Measurements from ENCODE around the gene DAP. TPM values are rescaled to one million over a fixed set of nuclear protein-coding genes. Genes with fewer than 3 reads are reported as not detected.
A peak's percentile ranks its signal among the peaks of the same experiment; 100 is the strongest.
"Not testable (repeated sequence)": the region's sequence is repeated elsewhere in the genome, so short reads cannot be mapped to it uniquely, and the experiment has no call there.

Gene DAP
- total RNA-seq, 1 experiment from 2014 or later = 114 TPM

GRCh38 chr5:10645146-10645545, 115.9 kb downstream of the DAP start:
- intact Hi-C loops (cut with micrococcal nuclease) = no loop called here
- peaks cover 3% of the 10 kb centered on the region for H3K36me3 Mint-ChIP-seq (ENCODE audit: insufficient read depth, unreplicated experiment)
- no peak for TF ChIP-seq CTCF (IDR thresholded peaks at IDR 0.05; ENCODE audit: unreplicated experiment)
- ChIA-PET POLR2A (no interaction called here), CTCF (interaction anchor here (1.0 to 2.2 kb wide), 2 partner anchors 17 to 19 kb away, joined by 3 to 8 read pairs; no protein-coding TSS in a partner anchor)
- no TSS peak for BruUV-seq (replicated peaks)
- H3K27ac Mint-ChIP-seq (ENCODE audit: low read depth, unreplicated experiment) = no peak overlapping the region
- H3K27me3 Mint-ChIP-seq (ENCODE audit: insufficient read depth, unreplicated experiment) = no peaks in the 10 kb centered on the region
- no peaks in the 10 kb centered on the region for H3K9me3 Mint-ChIP-seq (ENCODE audit: unreplicated experiment)
- no peaks in the 10 kb centered on the region for H3K4me1 Mint-ChIP-seq (ENCODE audit: insufficient read depth, unreplicated experiment)
- H3K4me3 Mint-ChIP-seq (ENCODE audit: unreplicated experiment) = no peak overlapping the region
- DNase-seq (ENCODE audit: unreplicated experiment) = no peak

DNA sequence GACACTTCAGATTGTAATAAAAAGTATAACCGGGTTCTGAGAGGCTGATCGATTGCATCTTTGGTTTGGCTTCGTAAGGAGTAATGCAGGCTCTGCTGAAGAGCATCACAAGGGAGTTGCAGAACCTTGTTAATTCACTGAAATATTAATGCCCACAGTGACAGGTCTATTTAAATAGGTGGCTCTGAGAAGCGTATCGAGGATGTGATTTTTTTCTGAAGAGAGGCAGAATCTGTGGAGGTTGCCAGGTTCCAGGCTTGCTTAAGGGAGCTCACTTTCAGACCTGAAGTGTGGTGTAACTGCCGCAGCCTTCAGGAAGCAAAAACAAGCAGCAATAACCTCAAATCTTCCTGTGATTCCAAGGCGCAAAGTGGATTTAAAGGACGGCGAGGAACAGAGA, 116.8 kb downstream of the DAP start:
- Mint-ChIP-seq H3K4me1 (ENCODE audit: insufficient read depth, unreplicated experiment) (no peaks in the 10 kb centered on the region), H3K27me3 (ENCODE audit: insufficient read depth, unreplicated experiment) (no peaks in the 10 kb centered on the region), H3K27ac (ENCODE audit: low read depth, unreplicated experiment) (no peak overlapping the region), H3K4me3 (ENCODE audit: unreplicated experiment) (no peak overlapping the region), H3K9me3 (ENCODE audit: unreplicated experiment) (no peaks in the 10 kb centered on the region), H3K36me3 (ENCODE audit: insufficient read depth, unreplicated experiment) (peaks cover 8% of the 10 kb centered on the region)
- CTCF ChIA-PET = no interaction called here
- no TSS peak for BruUV-seq (replicated peaks)
- TF ChIP-seq CTCF (IDR thresholded peaks at IDR 0.05; ENCODE audit: unreplicated experiment) = no peak
- intact Hi-C loops (cut with micrococcal nuclease) = no loop called here
- POLR2A ChIA-PET = no interaction called here
- no peak for DNase-seq (ENCODE audit: unreplicated experiment)

- H3K27ac Mint-ChIP-seq (ENCODE audit: low read depth, unreplicated experiment) = no peak overlapping the region
- peaks cover 6% of the 10 kb centered on the region for H3K9me3 Mint-ChIP-seq (ENCODE audit: unreplicated experiment)
- ChIA-PET CTCF (no interaction called here), POLR2A (no interaction called here)
- H3K36me3 Mint-ChIP-seq (ENCODE audit: insufficient read depth, unreplicated experiment) = peaks cover 8% of the 10 kb centered on the region
- intact Hi-C loops (cut with micrococcal nuclease) = no loop called here
- TF ChIP-seq CTCF (IDR thresholded peaks at IDR 0.05; ENCODE audit: unreplicated experiment) = no peak
- no TSS peak for BruUV-seq (replicated peaks)
- H3K4me3 Mint-ChIP-seq (ENCODE audit: unreplicated experiment) = no peak overlapping the region
- H3K27me3 Mint-ChIP-seq (ENCODE audit: insufficient read depth, unreplicated experiment) = no peaks in the 10 kb centered on the region
- no peak for DNase-seq (ENCODE audit: unreplicated experiment)
- H3K4me1 Mint-ChIP-seq (ENCODE audit: insufficient read depth, unreplicated experiment) = no peaks in the 10 kb centered on the region
Measured at GRCh38 chr5:10642367-10642766, 118.7 kb downstream of the DAP start.

DNA sequence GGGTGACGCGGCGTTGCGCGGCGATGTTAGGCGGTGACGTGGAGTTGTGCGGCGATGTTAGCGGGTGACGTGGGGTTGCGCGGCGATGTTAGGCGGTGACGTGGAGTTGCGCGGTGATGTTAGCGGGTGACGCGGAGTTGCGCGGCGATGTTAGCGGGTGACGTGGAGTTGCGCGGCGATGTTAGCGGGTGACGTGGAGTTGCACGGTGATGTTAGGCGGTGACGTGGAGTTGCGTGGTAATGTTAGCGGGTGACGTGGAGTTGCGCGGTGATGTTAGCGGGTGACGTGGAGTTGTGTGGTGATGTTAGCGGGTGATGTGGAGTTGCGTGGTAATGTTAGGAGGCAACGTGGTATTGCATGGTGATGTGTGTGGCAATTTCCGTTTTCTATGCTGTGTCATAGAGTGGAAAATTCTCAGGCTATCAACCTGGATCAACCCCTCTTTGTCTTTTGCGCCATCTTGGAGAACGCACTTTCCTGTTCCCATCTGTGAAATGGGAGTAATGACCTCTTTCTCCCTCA, 121.1 kb downstream of the DAP start:
- no peaks in the 10 kb centered on the region for H3K27me3 Mint-ChIP-seq (ENCODE audit: insufficient read depth, unreplicated experiment)
- ChIA-PET CTCF (no interaction called here), POLR2A (no interaction called here)
- TF ChIP-seq CTCF (IDR thresholded peaks at IDR 0.05; ENCODE audit: unreplicated experiment) = no peak
- intact Hi-C loops (cut with micrococcal nuclease) = no loop called here
- H3K9me3 Mint-ChIP-seq (ENCODE audit: unreplicated experiment) = peaks cover 6% of the 10 kb centered on the region
- H3K27ac Mint-ChIP-seq (ENCODE audit: low read depth, unreplicated experiment) = no peak overlapping the region
- peaks cover 8% of the 10 kb centered on the region for H3K36me3 Mint-ChIP-seq (ENCODE audit: insufficient read depth, unreplicated experiment)
- no peak overlapping the region for H3K4me3 Mint-ChIP-seq (ENCODE audit: unreplicated experiment)
- BruUV-seq (replicated peaks) = no TSS peak
- DNase-seq (ENCODE audit: unreplicated experiment) = no peak
- peaks cover 13% of the 10 kb centered on the region for H3K4me1 Mint-ChIP-seq (ENCODE audit: insufficient read depth, unreplicated experiment)

- POLR2A ChIA-PET; H3K9me3 Mint-ChIP-seq (ENCODE audit: unreplicated experiment); DNase-seq (ENCODE audit: unreplicated experiment); CTCF ChIA-PET; H3K27me3 Mint-ChIP-seq (ENCODE audit: insufficient read depth, unreplicated experiment); H3K36me3 Mint-ChIP-seq (ENCODE audit: insufficient read depth, unreplicated experiment); BruUV-seq (replicated peaks); intact Hi-C loops (cut with micrococcal nuclease); H3K4me3 Mint-ChIP-seq (ENCODE audit: unreplicated experiment): not testable (repeated sequence)
- H3K4me1 Mint-ChIP-seq (ENCODE audit: insufficient read depth, unreplicated experiment) = peaks cover 16% of the 10 kb centered on the region
- H3K27ac Mint-ChIP-seq (ENCODE audit: low read depth, unreplicated experiment) = peak overlapping the region; percentile 54
Measured at GRCh38 chr5:10638723-10639122, 122.3 kb downstream of the DAP start.
